Posterior vena cava (tissue), 2 donors: ENCODE measurements around the gene NRXN3. TPM values are rescaled to one million over a fixed set of nuclear protein-coding genes. Genes with fewer than 3 reads are reported as not detected.
A peak's percentile ranks its signal among the peaks of the same experiment; 100 is the strongest.

Experiments
- DNase-seq: peaks from one replicate; pipeline ENCODE4 v3.0.0-alpha.2; 2020; ENCODE audit warnings: low spot score
- intact Hi-C, 2 donors: fragments of 100-400 bp; cut with DNase I; formaldehyde crosslinking; loops; one replicate each; pipeline versions ENCODE4 v1.14.1 to v1.14.2; 2022 to 2023
- total RNA-seq, 2 donors: library from RNA; stranded (reverse); fragmentation: NEBNext Ultra II Directional; extraction: Animal tissue kit (Norgen Biotek cat#: 25700); gene quantifications; one replicate each; pipeline ENCODE4 v1.2.1, GENCODE V29; 2021
- donor health status: DM: yes; HTN: yes; CAD: no.
- donor health status: DM: yes; HTN: yes; CAD: no.

The NRXN3 gene
- total RNA-seq, 2 donors from 2014 or later: 11.8 to 14.3 TPM

DNA sequence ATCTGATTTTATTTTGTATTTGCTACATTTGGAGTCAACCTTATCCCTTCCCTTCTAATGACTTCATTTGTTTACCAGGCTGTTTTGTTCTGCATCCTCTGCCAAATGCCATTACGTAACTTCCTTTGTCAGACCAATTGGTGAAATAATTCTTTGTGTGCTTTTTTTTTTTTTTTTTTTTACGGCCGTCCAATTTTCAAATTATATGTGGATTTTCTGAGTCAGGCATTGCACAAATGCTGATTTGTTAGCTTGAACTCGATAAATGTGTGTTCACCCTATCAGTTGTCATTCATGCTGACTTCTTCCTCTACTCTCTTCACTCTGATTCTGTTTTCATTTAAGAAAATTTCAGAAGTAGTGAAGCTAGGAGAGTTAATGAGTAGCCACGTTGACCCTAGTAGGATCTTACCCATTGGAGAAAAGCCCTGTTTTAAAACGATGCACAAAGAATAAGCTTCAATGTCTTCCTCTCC, 1654.9 kb downstream of the NRXN3 start:
- DNase-seq: no peak
- intact Hi-C loops: no loop called here

DNA sequence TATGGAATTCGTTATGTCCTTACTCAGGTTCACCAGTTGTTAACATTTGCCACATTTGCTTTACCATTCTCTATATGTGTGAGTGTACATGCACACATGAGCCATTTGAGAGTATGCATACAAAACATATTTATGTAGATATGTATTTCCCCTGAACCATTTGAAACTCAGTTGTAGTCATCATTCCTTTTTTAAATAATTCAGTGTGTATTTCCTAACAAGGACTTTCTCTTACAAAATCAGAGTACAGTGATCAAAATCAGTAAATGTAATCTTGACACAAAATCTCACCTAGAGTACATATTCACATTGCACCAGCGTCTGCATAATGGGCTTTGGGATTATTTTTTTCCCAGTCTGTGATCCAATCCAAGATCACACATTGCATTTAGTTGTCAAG, 1656.2 kb downstream of the NRXN3 start:
- intact Hi-C loops: no loop called here
- DNase-seq: no peak

DNA sequence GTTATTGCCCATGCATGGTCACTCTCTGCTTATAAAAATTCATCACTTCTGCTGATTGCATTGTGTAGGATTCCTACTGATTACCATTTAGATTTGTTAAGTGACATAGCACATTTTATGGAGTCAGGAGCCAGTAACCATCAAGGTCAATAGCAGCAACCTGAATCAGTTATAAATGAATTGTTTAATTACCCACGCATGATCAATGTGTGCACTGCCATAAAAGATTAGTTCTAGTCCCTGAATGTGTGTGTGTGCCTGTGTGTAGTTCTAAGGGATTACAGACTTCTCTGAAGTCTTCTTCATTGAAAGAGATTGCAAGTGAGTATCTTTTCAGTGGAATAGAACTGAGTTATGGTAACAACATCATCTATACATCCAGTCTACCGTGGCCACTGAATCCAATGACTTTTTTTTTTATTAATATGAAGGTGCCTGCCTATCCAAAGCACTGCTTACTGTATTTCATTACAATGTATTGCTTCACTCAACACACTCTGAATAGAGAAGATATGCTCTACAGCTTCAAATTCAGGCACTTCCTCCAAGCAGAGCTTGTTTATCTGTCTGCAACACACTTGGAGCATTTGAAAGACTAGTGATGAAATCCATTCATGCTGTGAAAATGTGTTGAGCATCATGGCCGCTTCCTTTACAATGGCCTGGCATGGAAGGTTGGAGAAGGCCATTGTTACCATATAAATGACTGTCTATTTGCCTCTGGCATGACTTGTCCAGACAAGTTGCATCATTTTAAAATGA, 1659.4 kb downstream of the NRXN3 start:
- DNase-seq: no peak
- intact Hi-C loops: no loop called here

DNA sequence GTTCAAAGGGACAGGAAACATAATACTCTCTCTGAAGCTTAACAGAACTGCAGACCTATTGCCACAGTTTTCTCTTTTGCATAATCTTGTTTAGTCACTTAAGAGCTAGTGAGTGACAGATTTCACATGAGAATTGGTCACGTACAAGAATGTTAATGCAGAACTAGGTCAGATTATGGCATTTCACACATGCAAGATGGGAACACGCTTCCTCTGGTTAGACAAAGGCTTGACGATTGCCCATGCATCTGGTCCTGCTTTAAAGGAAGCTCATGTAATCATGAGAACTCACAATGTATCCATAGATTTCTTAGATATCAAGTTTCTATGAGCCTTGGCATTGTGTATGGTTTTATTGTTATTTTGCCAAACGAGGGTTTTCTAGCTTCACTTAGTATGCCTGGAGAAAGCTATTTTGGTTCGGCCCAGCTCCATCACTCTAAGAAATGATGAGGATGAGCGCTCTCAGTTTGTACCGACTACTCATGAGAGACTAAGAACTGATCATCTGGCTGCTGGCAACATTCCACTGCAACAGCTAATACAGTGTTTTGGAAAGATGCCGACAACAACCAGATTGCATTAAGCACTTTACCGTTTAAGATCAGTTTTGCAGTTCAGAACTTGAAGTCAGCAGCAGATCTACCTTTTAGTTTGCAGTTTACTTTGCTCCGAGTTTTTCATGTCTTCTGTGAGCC, 1661.2 kb downstream of the NRXN3 start:
- DNase-seq: no peak
- intact Hi-C loops: no loop called here

DNA sequence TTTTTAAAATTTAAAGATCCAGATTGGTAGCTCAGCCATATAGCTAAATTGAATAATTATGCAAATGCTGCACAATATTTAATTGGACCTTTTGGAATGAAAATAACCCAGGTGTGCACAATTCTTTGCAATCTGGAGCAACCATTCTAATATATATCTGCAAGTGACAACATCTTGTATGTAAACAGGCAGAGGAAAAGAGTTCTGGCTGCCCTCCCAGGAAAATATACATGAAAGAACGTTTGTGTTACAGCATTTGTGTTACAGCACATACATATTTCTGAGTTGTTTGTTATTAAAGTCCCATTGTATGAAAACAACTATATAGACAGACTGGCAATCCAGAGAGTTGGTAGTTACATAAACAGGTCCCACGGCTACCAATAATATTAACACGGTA, 1663.6 kb downstream of the NRXN3 start:
- DNase-seq: no peak
- intact Hi-C loops: no loop called here

DNA sequence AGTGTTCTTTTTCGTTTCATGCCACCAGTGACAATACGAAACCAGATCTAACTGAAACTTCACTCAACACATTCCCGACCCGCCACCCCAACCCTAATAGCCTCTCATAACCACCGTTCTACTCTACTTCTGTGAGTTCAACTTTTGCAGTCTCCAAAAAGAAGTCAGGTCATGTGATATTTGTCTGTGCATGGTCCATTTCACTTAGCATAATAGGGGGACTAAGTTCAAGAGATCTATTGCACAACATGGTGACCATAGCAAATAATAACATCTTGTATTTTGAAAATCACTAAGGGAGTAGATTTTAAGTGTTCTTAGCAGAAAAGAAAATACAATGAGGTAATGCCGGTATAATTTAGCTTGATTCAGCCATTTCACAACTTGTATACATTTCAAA, 1664.7 kb downstream of the NRXN3 start:
- intact Hi-C loops: no loop called here
- no peak for DNase-seq

DNA sequence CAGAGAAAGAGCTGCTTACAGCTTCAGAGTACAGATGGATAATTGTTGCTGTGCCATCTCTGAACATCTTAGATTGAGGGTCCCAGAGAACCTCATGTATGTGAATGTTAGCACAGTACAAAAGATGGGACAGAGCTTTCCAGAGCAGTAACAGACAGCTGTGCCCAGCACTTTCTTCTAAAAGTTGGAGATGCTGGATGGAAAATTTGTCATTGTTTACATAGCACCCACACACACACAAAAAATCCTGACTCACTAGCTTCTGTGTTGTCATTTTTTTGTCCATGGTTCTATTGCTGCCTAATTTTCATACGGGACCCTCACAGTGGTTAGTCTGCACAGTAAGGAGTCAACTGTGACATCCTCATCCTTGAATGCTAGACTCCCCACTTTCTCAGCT, 1666.4 kb downstream of the NRXN3 start:
- intact Hi-C loops: no loop called here
- no peak for DNase-seq

DNA sequence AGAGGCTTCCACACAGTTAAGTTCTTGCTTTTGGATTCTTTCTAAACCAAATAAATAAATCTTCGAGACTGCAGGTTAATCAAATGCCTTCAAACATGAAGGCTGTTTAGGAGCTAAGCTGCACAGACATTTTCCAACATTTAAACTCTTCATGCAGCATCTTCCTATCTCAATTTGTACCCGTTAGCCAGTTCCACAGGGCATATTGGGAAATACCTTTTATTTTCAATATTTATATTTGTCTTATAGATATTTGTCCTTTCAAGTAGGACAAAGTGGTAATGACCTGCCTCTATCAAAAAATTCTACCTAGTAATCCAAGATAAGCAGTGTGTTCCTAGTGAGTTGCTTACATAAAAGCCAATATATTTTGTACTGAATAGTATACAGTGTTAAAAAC, 1667.5 kb downstream of the NRXN3 start:
- intact Hi-C loops: no loop called here
- no peak for DNase-seq

DNA sequence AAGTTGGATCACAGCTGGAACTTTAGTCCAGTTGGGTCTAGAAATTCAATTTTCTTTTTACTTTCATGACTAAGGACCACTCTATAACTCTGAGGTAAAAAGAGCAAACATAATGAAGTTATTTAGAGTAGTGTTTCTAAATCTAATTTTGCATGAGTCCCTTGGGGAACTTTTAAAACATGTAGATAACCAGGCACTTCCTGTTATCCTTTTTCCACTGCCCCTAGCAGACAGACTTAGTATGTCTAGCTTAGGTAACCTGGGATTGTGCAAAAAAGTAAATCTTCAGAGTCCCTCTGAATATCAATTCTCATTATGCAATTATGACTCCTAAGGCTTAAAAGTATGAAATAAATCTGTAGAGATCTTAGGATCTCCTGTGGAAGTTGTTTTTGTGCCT, 1669.9 kb downstream of the NRXN3 start:
- intact Hi-C loops: no loop called here
- no peak for DNase-seq

DNA sequence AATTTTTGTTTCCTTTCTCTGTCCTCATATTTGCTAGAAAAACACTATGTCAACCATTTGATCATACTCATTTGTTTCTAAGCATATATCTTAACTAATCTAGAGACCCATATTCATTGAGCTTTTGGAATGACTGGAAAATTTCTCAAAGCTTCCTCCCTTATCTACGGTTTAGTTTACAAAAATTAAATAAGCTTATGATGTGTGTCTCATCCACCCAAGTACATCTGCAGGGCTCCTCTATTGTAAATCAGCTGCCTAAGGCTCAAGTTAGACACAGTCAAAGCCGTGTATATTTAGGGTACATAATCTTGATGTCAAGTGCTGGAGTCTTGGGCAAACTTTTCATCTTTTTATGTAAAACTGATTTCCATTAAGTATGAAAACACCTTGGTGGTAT, 1670.7 kb downstream of the NRXN3 start:
- DNase-seq: no peak

DNA sequence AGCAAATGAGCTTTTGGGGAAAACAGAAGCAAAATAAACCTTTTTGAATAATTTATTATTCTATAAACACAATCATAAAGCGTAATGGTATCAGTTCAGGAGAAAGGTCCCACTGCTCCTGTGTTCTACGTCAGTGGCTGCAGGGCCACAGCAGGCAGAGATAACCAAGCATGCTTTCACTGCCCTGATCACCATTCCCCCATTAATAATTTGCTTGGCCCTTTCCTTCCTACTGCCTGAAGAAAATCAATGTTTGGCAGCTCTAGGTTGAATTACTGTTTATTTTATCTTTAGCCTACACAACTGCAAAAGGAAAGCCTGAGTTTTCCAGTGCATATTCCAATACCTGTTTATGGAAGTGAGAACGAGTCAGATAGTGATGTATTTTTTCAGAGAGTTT, 1671.3 kb downstream of the NRXN3 start:
- no peak for DNase-seq
- intact Hi-C loops: no loop called here

More for the DNA sequence above, 1670.7 kb downstream of the NRXN3 start:
- intact Hi-C loops: no loop called here

DNA sequence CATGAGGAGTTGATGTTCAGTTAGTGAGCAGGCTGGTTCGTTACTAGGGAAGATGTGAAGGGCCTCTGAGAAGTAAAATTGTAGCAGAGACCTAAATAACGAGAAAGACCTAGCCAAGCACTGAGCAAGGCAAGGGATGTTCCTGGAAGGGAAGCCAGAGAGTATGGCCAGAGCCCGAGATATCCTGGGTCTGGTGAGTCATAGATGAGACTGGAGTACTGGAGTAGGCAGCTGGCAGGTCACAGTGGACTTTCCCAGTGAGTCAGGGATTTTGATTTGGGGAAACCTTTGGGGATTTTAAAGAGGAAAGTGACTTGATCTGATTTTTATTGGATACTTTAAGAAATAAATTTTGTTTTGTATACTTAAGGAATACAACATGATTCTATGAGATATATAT, 1672.1 kb downstream of the NRXN3 start:
- DNase-seq: peak; percentile 84
- intact Hi-C loops: no loop called here

DNA sequence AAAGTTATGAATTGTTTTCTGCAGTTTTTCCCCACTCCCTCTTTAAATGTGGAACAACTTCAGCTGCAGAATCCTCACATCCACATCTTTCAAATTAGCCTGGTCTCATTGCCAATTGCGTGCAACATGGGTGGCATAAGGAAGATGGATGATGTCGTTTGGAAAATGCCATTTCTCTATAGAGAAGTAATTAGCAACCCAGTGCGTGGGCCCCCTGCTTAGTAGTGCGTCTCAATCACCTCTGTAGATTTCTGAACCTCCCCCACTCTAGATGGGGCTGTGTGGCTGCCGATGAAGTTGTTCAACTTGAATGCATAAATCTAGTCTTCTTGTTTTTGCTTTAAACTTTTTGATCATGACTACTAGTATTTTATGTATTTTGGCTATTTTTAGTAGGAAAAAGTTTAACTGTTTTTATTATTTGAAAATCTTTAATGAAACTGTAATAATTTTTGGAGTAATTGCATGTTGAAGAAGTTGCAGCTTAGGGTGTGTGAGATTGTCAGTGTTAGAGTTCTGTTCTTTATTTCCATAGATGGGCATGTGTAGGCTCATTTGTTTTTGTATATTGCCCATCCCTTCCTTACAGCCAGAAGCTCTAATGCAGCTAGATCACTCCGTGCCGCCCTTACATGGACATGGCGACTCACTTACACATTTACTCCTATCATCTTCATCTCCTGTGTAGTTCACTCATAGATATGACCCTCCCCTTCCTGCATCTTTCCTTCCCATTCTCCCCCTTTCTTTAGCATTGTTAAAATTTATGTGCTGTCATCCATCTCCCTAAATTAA, 1683.0 kb downstream of the NRXN3 start:
- intact Hi-C loops: no loop called here
- no peak for DNase-seq

DNA sequence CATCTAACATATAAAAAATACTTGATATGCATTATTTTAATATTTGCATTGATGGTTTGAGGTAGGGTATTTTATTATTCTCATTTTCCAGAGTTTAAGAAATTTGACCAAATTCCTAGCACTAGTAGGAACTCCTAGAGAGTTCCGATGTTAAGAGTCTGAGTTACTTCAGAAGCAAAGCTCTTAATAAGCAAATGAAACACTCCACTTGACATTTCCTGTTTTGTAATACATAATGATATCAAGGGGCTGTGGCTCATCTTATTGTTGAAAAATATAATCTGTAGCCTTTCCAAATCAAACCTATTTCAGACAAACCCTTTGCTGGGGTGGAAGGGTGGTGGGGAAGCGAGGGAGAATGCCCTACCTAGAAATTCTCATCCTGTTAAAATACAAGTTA, 1685.6 kb downstream of the NRXN3 start:
- DNase-seq: no peak
- intact Hi-C loops: no loop called here

DNA sequence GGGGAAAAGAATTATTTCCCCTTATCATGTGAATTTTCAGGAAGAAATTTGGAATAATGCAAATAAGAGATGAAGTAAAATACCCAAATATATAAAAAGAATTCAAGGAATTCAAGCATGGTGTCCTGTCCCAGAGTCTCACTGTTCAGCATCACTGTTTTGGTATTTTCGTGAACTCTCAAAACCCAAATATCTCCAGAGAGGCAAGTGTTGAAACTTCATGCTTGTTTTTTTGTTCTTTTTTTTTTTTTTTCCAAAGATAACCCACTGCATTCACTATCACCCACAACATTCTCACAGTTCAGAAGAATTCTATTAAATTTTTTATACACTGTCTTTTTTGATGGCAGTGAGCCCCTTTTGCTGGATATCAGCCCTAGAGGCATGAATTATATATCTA, 1686.2 kb downstream of the NRXN3 start:
- intact Hi-C loops: no loop called here
- no peak for DNase-seq

DNA sequence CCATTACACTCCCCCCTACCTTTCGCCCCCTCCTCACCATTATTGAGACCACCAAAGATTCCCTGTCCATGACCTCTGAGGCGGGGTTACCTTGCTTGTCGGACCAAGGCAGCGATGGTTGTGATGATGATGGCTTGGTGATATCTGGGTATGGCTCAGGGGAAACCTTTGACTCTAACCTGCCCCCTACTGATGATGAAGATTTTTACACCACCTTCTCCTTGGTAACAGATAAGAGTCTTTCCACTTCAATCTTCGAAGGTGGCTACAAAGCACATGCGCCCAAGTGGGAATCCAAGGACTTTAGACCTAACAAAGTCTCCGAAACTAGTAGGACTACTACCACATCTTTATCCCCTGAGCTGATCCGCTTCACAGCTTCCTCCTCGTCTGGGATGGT, 1690.9 kb downstream of the NRXN3 start:
- intact Hi-C loops: no loop called here
- DNase-seq: no peak

DNA sequence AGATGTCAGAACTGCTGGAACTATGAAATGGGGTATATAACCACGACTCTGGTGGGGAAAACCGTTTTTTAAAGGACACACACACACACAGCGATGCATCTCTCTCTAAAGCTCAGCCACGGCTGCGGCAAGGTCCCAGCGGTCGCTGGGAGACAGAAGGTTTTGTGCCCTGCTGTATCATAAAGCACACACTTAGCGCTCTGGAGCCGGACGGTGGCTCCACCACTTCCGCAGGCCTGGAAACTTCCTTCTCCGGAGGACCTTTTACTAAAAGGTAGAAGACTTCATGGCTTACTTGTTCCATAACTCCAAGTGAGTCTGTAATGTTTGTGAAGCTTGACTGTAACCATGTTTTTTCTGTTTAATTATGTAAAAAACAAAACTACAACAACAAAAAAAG, 1691.9 kb downstream of the NRXN3 start:
- no peak for DNase-seq
- intact Hi-C loops: no loop called here

DNA sequence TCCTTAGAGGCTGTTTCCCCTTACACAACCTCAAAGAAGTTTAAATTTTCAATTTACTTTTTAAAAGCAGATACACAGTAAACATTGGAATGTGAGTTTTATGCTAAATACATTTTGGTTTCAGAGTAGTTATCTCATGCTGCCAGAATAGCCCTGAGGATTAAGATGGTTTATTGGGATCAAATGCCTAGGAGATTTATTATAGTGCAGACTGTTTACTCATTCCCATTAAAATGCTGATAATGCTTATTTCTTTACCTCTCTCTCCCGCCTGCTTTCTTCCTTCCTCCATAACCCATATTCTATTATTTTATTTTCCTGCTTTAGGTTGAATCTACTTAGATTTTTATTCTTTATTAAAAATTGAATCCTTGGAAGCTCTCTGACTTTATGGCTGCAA, 1701.0 kb downstream of the NRXN3 start:
- no peak for DNase-seq
- intact Hi-C loops: no loop called here

DNA sequence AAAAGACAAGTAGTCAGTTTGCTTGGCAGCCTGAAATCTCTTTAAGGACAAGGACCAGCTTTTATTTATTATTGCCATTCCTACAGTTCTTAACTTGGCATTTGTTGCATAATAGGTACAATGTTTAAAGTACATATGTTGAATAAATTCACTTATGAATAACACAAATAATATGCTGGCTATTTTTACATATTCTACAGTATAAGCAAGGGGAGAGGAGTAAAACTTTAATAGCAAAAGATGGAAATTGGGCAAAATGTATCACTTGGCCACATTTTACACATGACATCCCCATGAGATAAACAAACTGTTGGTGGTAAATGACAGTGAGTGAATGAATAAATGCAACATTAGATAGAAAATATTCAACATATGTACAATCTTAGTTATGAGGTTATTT, 1708.1 kb downstream of the NRXN3 start:
- DNase-seq: no peak
- intact Hi-C loops: no loop called here

DNA sequence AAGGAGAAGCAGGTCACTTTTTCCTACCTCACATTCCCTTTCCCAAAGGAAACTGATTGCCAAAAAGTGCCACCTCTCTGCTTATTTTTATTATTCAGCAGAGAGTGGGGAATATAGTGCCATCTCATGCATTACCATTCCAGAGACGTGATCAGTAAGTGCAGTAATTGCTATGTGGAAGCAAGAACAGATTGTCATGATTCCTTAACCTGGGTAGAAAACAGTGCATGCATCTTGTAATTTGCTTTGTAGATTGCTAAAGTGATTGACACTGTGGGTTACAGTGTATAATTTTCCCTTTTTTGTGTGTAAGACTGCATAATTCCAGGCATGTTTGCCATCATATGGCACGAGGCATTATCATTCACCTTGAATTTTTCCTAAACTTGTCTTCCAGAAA, 1708.6 kb downstream of the NRXN3 start:
- intact Hi-C loops: no loop called here
- DNase-seq: no peak
